ENCODE data around the gene TIRAP.

TIRAP gene

DNA sequence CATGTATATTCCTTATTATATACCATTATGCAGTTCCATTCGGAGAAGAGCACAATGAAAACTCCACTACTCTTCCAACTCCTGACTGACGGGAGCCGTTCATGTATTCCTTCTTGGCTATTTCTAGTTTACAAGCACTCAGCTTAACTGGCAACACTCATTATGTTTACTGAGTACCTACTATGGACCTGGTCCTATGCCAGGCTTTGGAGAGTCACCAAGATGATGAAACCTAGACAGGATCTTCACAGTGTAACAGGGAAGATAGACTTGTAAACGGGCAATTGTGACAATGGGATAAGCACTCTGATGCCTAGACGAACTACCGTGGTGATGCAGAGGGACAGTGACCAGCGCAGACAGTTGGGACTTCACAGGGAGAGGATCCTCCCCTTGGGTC lies 50.2 kb downstream of the TIRAP start:
- peaks cover 74% of the 10 kb centered on the region for H3K4me1 Mint-ChIP-seq

DNA sequence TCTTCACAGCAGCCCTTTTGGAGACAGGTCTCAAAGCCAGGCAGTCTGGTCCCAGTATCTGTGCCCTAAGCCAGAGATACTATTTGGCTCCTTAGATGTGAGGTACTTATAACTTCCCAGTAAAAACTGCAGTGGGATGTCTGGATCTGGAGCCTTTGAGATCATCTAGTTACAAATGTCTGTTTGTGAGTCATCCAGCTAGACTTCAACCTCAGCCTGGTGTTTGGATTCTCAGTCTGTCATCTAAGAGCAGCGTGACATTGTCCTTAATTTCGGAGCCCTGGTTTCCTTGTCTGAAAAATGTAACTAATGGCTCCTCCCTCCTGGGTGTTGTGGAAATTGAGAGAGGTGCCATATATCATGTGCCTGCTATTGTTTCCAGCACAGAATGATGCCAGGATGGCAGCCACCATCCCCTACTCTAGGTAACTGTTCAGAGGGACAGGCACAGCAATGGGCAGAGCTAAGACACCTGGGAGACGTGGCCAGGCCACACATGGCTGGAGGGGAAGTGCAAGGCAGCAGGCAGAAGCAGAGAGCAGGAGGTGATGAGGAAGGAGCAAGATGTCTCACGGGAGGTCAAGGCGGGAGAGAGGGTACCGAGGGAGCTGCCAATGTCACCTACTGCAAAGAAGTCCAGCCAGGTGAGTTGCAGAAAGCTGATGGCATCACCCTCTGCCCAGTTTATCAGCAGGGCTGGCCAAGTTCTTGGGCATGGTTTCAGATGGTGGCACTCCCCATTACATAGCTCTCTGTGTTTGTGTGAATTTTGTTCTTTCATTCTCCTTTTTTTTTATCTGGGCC lies 52.0 kb downstream of the TIRAP start:
- DNase-seq: no peak
- TF ChIP-seq CTCF (IDR thresholded peaks at IDR 0.05): no peak
- H3K4me3 Mint-ChIP-seq: no peak overlapping the region
- H3K27ac Mint-ChIP-seq: peak overlapping the region; percentile 75
- H3K4me1 Mint-ChIP-seq: peaks cover 74% of the 10 kb centered on the region
- no peaks in the 10 kb centered on the region for H3K9me3 Mint-ChIP-seq
- H3K36me3 Mint-ChIP-seq (ENCODE audit: low read depth): peaks cover 36% of the 10 kb centered on the region
- H3K27me3 Mint-ChIP-seq (ENCODE audit: low read depth, poor library complexity): peaks cover 3% of the 10 kb centered on the region

More for the DNA sequence above, 50.2 kb downstream of the TIRAP start:
- TF ChIP-seq CTCF (IDR thresholded peaks at IDR 0.05): no peak
- peaks cover 32% of the 10 kb centered on the region for H3K36me3 Mint-ChIP-seq (ENCODE audit: low read depth)
- no peak for DNase-seq
- H3K9me3 Mint-ChIP-seq: no peaks in the 10 kb centered on the region
- H3K27me3 Mint-ChIP-seq (ENCODE audit: low read depth, poor library complexity): peaks cover 3% of the 10 kb centered on the region
- no peak overlapping the region for H3K4me3 Mint-ChIP-seq
- H3K27ac Mint-ChIP-seq: peak overlapping the region; percentile 26

- Mint-ChIP-seq H3K27ac (no peak overlapping the region), H3K4me3 (no peak overlapping the region), H3K9me3 (no peaks in the 10 kb centered on the region), H3K27me3 (ENCODE audit: low read depth, poor library complexity) (peaks cover 3% of the 10 kb centered on the region), H3K36me3 (ENCODE audit: low read depth) (peaks cover 36% of the 10 kb centered on the region), H3K4me1 (peaks cover 74% of the 10 kb centered on the region)
- no peak for TF ChIP-seq CTCF (IDR thresholded peaks at IDR 0.05)
- no peak for DNase-seq
Observed at GRCh38 chr11:126335463-126335760, 52.5 kb downstream of the TIRAP start.

DNA sequence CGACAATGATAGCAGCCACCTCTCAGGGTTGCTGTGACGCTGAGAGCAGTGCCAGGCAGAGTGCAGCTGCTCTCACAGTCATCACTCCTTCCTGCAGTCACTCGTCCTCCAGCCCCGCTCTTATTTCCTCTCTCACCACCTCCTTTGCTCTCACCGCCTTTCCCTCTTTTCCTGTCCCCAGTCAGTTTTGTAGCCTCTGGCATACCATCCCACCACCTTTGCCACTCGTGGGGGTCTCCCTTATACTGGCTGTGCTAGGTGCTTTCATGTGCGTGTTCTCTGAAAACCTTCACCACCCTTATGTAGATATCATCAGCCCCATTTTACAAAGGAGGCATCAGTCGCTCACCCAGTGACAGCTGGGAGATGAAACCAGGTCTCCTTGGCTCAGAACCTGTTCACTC lies 53.2 kb downstream of the TIRAP start:
- Mint-ChIP-seq H3K4me3 (no peak overlapping the region), H3K4me1 (peaks cover 80% of the 10 kb centered on the region), H3K9me3 (no peaks in the 10 kb centered on the region), H3K27ac (peak overlapping the region; percentile 91), H3K27me3 (ENCODE audit: low read depth, poor library complexity) (peaks cover 3% of the 10 kb centered on the region), H3K36me3 (ENCODE audit: low read depth) (peaks cover 37% of the 10 kb centered on the region)
- DNase-seq: no peak
- TF ChIP-seq CTCF (IDR thresholded peaks at IDR 0.05): no peak

GRCh38 chr11:126336671-126337101 lies 53.8 kb downstream of the TIRAP start:
- no peak for TF ChIP-seq CTCF (IDR thresholded peaks at IDR 0.05)
- Mint-ChIP-seq H3K4me1 (peaks cover 86% of the 10 kb centered on the region), H3K27me3 (ENCODE audit: low read depth, poor library complexity) (peaks cover 3% of the 10 kb centered on the region), H3K36me3 (ENCODE audit: low read depth) (peaks cover 43% of the 10 kb centered on the region), H3K9me3 (no peaks in the 10 kb centered on the region), H3K27ac (peak overlapping the region; percentile 91), H3K4me3 (no peak overlapping the region)
- no peak for DNase-seq

DNA sequence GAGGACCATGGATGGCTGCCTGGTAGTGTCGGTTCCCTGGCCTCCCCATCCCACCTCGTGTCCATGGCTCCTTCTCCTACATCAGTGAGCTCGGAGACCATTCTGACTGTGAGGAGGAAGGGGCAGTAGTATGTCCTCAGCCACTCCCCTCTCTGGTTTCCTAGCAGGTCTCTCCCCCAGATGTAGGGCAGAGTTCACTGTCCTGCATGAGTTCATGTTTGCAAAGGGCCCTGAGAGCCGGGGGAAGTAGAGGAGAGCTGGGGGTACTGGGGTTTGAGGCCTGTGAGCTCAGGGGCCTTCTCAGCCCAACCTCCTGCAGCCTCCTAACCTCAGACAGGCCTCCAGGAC lies 54.2 kb downstream of the TIRAP start:
- peak overlapping the region; percentile 91 for H3K27ac Mint-ChIP-seq
- no peak for TF ChIP-seq CTCF (IDR thresholded peaks at IDR 0.05)
- no peak overlapping the region for H3K4me3 Mint-ChIP-seq
- H3K4me1 Mint-ChIP-seq: peaks cover 89% of the 10 kb centered on the region
- no peak for DNase-seq
- no peaks in the 10 kb centered on the region for H3K9me3 Mint-ChIP-seq
- H3K27me3 Mint-ChIP-seq (ENCODE audit: low read depth, poor library complexity): peaks cover 3% of the 10 kb centered on the region
- peaks cover 47% of the 10 kb centered on the region for H3K36me3 Mint-ChIP-seq (ENCODE audit: low read depth)
